Suprapubic skin (tissue), 4 donors: ENCODE measurements around the gene PDIA6. TPM values are rescaled to one million over a fixed set of nuclear protein-coding genes. Genes with fewer than 3 reads are reported as not detected.

ENCODE experiments used
- DNase-seq, 2 donors: peaks; one replicate each; pipeline ENCODE4 v3.0.0-alpha.2; 2019; ENCODE audit warnings: low spot score in 2 of 2
- H3K27ac ChIP-seq: fragments of 200-600 bp; sonication (generic); one replicate; pipeline ENCODE4 v1.5.1; 2019
- H3K27me3 ChIP-seq: fragments of 200-600 bp; sonication (generic); one replicate; pipeline ENCODE4 v1.5.1; 2019
- H3K36me3 ChIP-seq: fragments of 200-600 bp; sonication (generic); one replicate; pipeline ENCODE4 v1.5.1; 2019
- H3K4me1 ChIP-seq: fragments of 200-600 bp; sonication (generic); one replicate; pipeline ENCODE4 v1.5.1; 2019
- H3K4me3 ChIP-seq: fragments of 200-600 bp; sonication (generic); one replicate; pipeline ENCODE4 v1.5.1; 2019; ENCODE audit warnings: mild to moderate bottlenecking
- H3K9me3 ChIP-seq: fragments of 200-600 bp; sonication (generic); one replicate; pipeline ENCODE4 v1.5.1; 2019
- EP300 ChIP-seq: sonication (generic); formaldehyde crosslinking; IDR thresholded peaks from one replicate; pipeline ENCODE4 v1.6.1; 2017; ENCODE audit warnings: antibody characterized with exemption
- POLR2A ChIP-seq, 2 donors: fragments of 450-650 bp; IDR thresholded peaks; one replicate each; pipeline ENCODE4 v1.6.1; 2017; ENCODE audit warnings: antibody characterized with exemption in 2 of 2, mild to moderate bottlenecking in 2 of 2, moderate library complexity in 2 of 2
- POLR2AphosphoS5 ChIP-seq, 3 donors: sonication (generic); formaldehyde crosslinking; IDR thresholded peaks; one replicate each; pipeline ENCODE4 v1.6.1; 2017; ENCODE audit warnings: antibody characterized with exemption in 3 of 3
- WGBS: methylation state at CpG from one replicate; pipeline ENCODE4 v1.1.5; 2018; 5-methylcytosine and 5-hydroxymethylcytosine counted together
- total RNA-seq, 4 donors: library from RNA; depleted of rRNA; stranded (reverse); fragments of >200 nt; gene quantifications; one replicate each; pipeline ENCODE4 v1.1.0, GENCODE V29; 2016
- TF ChIP-seq, protein P1 (sequence below), 2 donors: fragments of 200-600 bp in 1 of 2; fragments of 450-650 bp in 1 of 2; sonication (generic) in 1 of 2; IDR thresholded peaks; one replicate each; pipeline ENCODE4 v1.5.1; 2016 to 2019; ENCODE audit warnings: antibody characterized with exemption in 2 of 2, mild to moderate bottlenecking in 1 of 2, moderate library complexity in 1 of 2

The PDIA6 gene
- total RNA-seq, 4 donors from 2014 or later, result 40.2 to 77.5 (median 63.1) TPM

DNA sequence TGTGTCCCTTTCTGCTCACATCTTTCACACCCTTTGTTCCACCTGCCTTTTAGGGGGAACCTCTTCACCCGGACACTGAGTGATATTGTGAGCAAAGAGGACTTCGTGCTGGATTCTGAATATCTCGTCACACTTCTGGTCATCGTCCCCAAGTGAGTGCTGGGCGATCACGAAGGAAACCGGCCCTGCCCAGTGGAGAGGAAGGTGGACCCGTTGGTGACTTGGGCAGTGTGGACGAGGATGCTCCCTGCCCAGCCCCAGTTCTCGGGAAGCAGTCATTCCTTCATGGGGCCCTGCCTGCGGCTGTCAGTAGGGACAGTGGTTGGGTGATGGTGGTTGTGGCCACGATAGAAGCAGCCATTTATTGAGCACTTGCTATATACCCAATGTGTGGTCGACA lies 40.8 kb downstream of the PDIA6 start:
- Histone ChIP-seq H3K4me1 (peaks cover 13% of the 10 kb centered on the region), H3K27me3 (no peaks in the 10 kb centered on the region), H3K36me3 (no peaks in the 10 kb centered on the region), H3K27ac (no peak overlapping the region), H3K9me3 (no peaks in the 10 kb centered on the region), H3K4me3 (no peak overlapping the region)
- WGBS, result 89% methylated on average over 13 of the region's 13 CpGs
- TF ChIP-seq, protein P1, sequence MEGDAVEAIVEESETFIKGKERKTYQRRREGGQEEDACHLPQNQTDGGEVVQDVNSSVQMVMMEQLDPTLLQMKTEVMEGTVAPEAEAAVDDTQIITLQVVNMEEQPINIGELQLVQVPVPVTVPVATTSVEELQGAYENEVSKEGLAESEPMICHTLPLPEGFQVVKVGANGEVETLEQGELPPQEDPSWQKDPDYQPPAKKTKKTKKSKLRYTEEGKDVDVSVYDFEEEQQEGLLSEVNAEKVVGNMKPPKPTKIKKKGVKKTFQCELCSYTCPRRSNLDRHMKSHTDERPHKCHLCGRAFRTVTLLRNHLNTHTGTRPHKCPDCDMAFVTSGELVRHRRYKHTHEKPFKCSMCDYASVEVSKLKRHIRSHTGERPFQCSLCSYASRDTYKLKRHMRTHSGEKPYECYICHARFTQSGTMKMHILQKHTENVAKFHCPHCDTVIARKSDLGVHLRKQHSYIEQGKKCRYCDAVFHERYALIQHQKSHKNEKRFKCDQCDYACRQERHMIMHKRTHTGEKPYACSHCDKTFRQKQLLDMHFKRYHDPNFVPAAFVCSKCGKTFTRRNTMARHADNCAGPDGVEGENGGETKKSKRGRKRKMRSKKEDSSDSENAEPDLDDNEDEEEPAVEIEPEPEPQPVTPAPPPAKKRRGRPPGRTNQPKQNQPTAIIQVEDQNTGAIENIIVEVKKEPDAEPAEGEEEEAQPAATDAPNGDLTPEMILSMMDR (IDR thresholded peaks at IDR 0.05), result no peak
- no peak for DNase-seq

DNA sequence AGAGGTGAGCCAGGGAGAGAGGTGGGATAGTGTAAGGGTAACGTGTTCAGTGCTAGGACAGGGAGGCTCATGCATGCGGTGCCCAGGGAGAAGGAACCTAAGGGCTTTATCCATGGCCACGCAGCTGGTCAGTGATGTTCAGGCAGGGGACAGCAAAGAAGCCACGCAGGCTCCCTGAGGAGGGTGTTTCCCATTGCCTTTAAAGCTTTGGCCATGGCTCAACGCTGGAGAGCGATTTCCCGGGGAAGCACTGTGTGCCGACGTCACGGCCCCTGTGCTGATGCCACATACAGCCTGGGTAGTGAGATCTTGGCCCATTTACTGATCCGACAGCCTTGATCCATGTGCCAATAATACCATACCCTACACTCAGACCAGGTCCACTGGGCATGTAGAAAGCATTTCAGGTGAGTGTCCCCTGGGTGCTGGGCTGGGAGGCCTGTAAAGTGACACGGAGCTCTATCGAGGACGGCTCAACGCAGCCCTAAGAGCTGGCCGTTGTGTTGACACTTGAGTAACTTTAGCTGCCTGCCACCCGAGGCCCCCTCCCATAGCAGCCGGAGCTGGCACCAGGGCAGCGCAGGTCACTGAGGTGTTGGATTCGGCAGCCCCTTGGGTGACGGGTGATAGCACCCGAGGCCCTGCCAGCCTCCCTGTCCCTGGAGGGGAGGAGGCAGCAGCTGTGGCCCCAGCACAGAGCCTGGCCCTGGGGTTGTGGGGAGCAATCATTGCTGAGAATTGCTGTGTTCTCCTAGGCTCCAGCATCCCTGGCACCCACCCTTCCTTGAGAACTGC lies 41.4 kb downstream of the PDIA6 start:
- WGBS, result 95% methylated on average over 2 of the region's 22 CpGs
- peaks cover 13% of the 10 kb centered on the region for H3K4me1 ChIP-seq
- no peak for TF ChIP-seq POLR2A (IDR thresholded peaks at IDR 0.05)
- TF ChIP-seq POLR2AphosphoS5 (IDR thresholded peaks at IDR 0.05), result no peak
- TF ChIP-seq, protein P1 (IDR thresholded peaks at IDR 0.05), result no peak
- no peaks in the 10 kb centered on the region for H3K27me3 ChIP-seq
- no peak overlapping the region for H3K4me3 ChIP-seq
- no peak overlapping the region for H3K27ac ChIP-seq
- peak; percentile 49 to 54 for DNase-seq
- no peaks in the 10 kb centered on the region for H3K9me3 ChIP-seq
- H3K36me3 ChIP-seq, result no peaks in the 10 kb centered on the region

DNA sequence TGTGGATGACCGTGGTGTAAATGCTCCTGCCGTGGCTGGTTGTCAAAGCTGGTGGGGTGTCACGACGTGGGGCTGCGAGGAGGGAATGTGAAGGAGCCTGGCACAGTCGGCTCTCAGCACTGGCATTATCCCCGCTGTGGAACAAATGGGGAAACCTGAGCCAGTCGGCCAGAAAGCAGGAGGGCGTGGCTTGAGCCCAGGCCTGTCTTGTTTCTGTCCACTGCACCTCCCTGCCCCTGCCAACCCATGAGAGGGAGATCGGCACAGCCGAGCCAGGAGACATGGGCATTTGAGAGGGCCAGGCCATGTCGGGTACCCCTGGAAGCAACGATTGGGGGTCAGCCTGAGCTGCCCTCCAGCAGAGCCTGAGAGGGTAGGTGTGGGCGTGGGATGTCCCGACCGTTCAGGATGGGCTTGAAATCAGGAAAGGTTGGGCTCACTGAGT lies 44.5 kb downstream of the PDIA6 start:
- TF ChIP-seq EP300, result no peak
- no peak for TF ChIP-seq POLR2AphosphoS5 (IDR thresholded peaks at IDR 0.05)
- Histone ChIP-seq H3K36me3 (no peaks in the 10 kb centered on the region), H3K27ac (no peak overlapping the region), H3K9me3 (no peaks in the 10 kb centered on the region), H3K27me3 (no peaks in the 10 kb centered on the region), H3K4me3 (no peak overlapping the region), H3K4me1 (no peaks in the 10 kb centered on the region)
- DNase-seq, result peak; percentile 44 to 60
- WGBS, result 88% methylated on average over 12 of the region's 16 CpGs

DNA sequence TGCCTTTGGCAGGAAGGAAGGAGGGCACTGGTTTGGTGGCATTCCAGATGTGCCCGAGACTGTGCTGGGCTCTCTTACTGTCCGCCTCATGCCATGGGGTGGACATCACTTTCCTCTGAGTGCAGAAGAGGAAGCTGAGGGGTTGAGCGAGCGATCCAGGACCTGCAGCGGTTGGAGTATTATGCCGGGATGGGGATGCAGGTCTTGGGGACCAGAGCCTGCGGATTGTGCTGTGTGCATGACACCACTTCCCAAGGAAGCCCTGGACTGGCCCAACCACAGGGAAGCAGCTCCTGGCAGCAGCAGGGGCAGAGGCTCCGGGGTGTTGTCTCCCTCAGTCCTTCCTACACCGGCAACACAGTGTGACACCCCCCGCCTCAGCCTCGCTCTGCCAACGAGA lies 46.7 kb downstream of the PDIA6 start:
- Histone ChIP-seq H3K4me3 (no peak overlapping the region), H3K4me1 (no peaks in the 10 kb centered on the region), H3K27ac (no peak overlapping the region), H3K27me3 (no peaks in the 10 kb centered on the region), H3K9me3 (no peaks in the 10 kb centered on the region), H3K36me3 (no peaks in the 10 kb centered on the region)
- WGBS, result 88% methylated on average over 12 of the region's 12 CpGs
- DNase-seq, result peak in 1 of 2 donors; percentile 62
- TF ChIP-seq, protein P1 (IDR thresholded peaks at IDR 0.05), result no peak
- TF ChIP-seq POLR2A (IDR thresholded peaks at IDR 0.05) (no peak), EP300 (no peak), POLR2AphosphoS5 (IDR thresholded peaks at IDR 0.05) (no peak)

DNA sequence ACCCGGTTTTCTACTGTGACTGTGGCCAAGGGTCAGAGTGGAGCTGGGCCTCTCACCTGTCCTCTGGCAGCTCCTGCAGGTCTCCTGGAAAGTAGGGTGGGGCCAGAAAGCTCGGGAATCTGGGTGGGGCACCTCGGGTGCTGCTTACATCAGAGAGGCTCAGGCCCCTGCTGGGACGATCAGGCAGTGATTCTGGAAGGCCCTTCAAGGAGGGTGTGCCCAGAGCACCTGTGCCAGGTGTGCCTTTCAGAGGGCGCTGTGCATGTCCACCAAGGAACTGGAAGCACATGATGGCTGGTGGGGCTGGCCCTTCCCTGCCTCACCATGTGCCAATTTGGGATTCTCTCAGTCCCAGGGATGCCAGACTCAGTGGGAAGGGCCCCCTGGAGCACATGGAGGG lies 47.1 kb downstream of the PDIA6 start:
- 40% methylated on average over 1 of the region's 5 CpGs for WGBS
- TF ChIP-seq, protein P1 (IDR thresholded peaks at IDR 0.05), result no peak
- TF ChIP-seq POLR2AphosphoS5 (IDR thresholded peaks at IDR 0.05), result no peak
- no peak for TF ChIP-seq EP300
- no peak for TF ChIP-seq POLR2A (IDR thresholded peaks at IDR 0.05)

More for the DNA sequence above, 47.1 kb downstream of the PDIA6 start:
- Histone ChIP-seq H3K9me3 (no peaks in the 10 kb centered on the region), H3K4me1 (no peaks in the 10 kb centered on the region), H3K27ac (no peak overlapping the region), H3K27me3 (no peaks in the 10 kb centered on the region), H3K36me3 (no peaks in the 10 kb centered on the region), H3K4me3 (no peak overlapping the region)
- DNase-seq, result peak in 1 of 2 donors; percentile 69
